Neural progenitor cell (in vitro differentiated cells): ENCODE results near the gene SHMT1. TPM values are rescaled to one million over a fixed set of nuclear protein-coding genes. Genes with fewer than 3 reads are reported as not detected.

ENCODE experiments used
- DNase-seq: peaks from one replicate; pipeline ENCODE4 v3.0.0-alpha.2; 2016; ENCODE audit warnings: low spot score
- H2AFZ ChIP-seq: fragments of 200-600 bp; sonication (generic); replicated peaks from 2 replicates; pipeline ENCODE4 v1.6.1; 2016; ENCODE audit warnings: antibody characterized with exemption
- H3F3A ChIP-seq: fragments of 200-600 bp; sonication (generic); 2 replicates; pipeline ENCODE4 v1.6.1; 2016; ENCODE audit warnings: antibody characterized with exemption, low read depth
- H3K27ac ChIP-seq: fragments of 200-600 bp; sonication (generic); 2 replicates; pipeline ENCODE4 v1.5.1; 2016; ENCODE audit warnings: mild to moderate bottlenecking
- H3K27me3 ChIP-seq: fragments of 200-600 bp; sonication (generic); 2 replicates; pipeline ENCODE4 v1.6.1; 2016; ENCODE audit warnings: mild to moderate bottlenecking, moderate library complexity
- H3K36me3 ChIP-seq: fragments of 200-600 bp; sonication (generic); 2 replicates; pipeline ENCODE4 v1.5.1; 2016
- H3K4me1 ChIP-seq: fragments of 200-600 bp; sonication (generic); 2 replicates; pipeline ENCODE4 v1.6.1; 2016; ENCODE audit warnings: mixed run types
- H3K4me2 ChIP-seq: fragments of 200-600 bp; sonication (generic); 2 replicates; pipeline ENCODE4 v1.6.1; 2016
- H3K4me3 ChIP-seq: fragments of 200-600 bp; sonication (generic); 2 replicates; pipeline ENCODE4 v1.5.1; 2016
- H3K79me2 ChIP-seq: fragments of 200-600 bp; sonication (generic); 2 replicates; pipeline ENCODE4 v1.6.1; 2016; ENCODE audit warnings: low read depth
- H3K9ac ChIP-seq: fragments of 200-600 bp; sonication (generic); 2 replicates; pipeline ENCODE4 v1.6.1; 2016
- H3K9me3 ChIP-seq: fragments of 200-600 bp; sonication (generic); 2 replicates; pipeline ENCODE4 v1.5.1; 2016; ENCODE audit warnings: low read depth
- H4K20me1 ChIP-seq: fragments of 200-600 bp; sonication (generic); 2 replicates; pipeline ENCODE4 v1.6.1; 2016; ENCODE audit warnings: low read depth
- H3K27ac Mint-ChIP-seq: 3 replicates; pipeline ENCODE4 v1.8.0; 2021; ENCODE audit warnings: mixed read lengths
- H3K27me3 Mint-ChIP-seq: 2 replicates; pipeline ENCODE4 v1.8.0; 2022; ENCODE audit warnings: low read depth, mild to moderate bottlenecking, inconsistent platforms, moderate library complexity, mixed read lengths; ENCODE audit not compliant: insufficient read depth
- H3K36me3 Mint-ChIP-seq: 3 replicates; pipeline ENCODE4 v1.8.0; 2021; ENCODE audit warnings: mixed read lengths
- H3K4me1 Mint-ChIP-seq: 3 replicates; pipeline ENCODE4 v1.8.0; 2021; ENCODE audit warnings: mixed read lengths
- H3K4me3 Mint-ChIP-seq: 3 replicates; pipeline ENCODE4 v1.8.0; 2021; ENCODE audit warnings: mild to moderate bottlenecking, moderate library complexity, mixed read lengths
- H3K9me3 Mint-ChIP-seq: 3 replicates; pipeline ENCODE4 v1.8.0; 2020; ENCODE audit warnings: mixed read lengths
- CTCF ChIP-seq: fragments of 200-600 bp; sonication (generic); IDR thresholded peaks from 2 replicates; pipeline ENCODE4 v1.5.1; 2017; ENCODE audit warnings: antibody characterized with exemption, mild to moderate bottlenecking
- EZH2 ChIP-seq: fragments of 200-600 bp; sonication (generic); IDR thresholded peaks from 2 replicates; pipeline ENCODE4 v1.6.1; 2017; ENCODE audit warnings: antibody characterized with exemption, mild to moderate bottlenecking, moderate library complexity
- EZH2phosphoT487 ChIP-seq: fragments of 200-600 bp; sonication (generic); IDR thresholded peaks from 2 replicates; pipeline ENCODE4 v1.6.1; 2017; ENCODE audit warnings: antibody characterized with exemption
- total RNA-seq: library from RNA; depleted of rRNA; stranded (reverse); fragments of >200 nt; gene quantifications from 2 replicates; pipeline ENCODE4 v1.2.3, GENCODE V29; 2015; ENCODE audit warnings: low replicate concordance

The SHMT1 gene
- total RNA-seq, 1 donor from 2014 or later, result 26.3 TPM

- Histone ChIP-seq H3K4me3 (no peak overlapping the region), H4K20me1 (no peaks in the 10 kb centered on the region), H3K27ac (no peak overlapping the region), H3K79me2 (no peaks in the 10 kb centered on the region), H3K4me2 (no peak overlapping the region), H2AFZ (no peak overlapping the region), H3K36me3 (peaks cover 4% of the 10 kb centered on the region), H3F3A (no peaks in the 10 kb centered on the region), H3K9me3 (no peaks in the 10 kb centered on the region), H3K27me3 (no peaks in the 10 kb centered on the region), H3K9ac (no peak overlapping the region), H3K4me1 (no peaks in the 10 kb centered on the region)
- no peak for TF ChIP-seq CTCF
- TF ChIP-seq EZH2, result no peak
- no peak for TF ChIP-seq EZH2phosphoT487
- no peak overlapping the region for H3K4me3 Mint-ChIP-seq
- peaks cover 2% of the 10 kb centered on the region for H3K27me3 Mint-ChIP-seq
- H3K27ac Mint-ChIP-seq, result no peak overlapping the region
- H3K4me1 Mint-ChIP-seq, result no peaks in the 10 kb centered on the region
- DNase-seq, result no peak
- peaks cover 36% of the 10 kb centered on the region for H3K36me3 Mint-ChIP-seq
- H3K9me3 Mint-ChIP-seq, result no peaks in the 10 kb centered on the region
Measured at GRCh38 chr17:18291718-18292540, 71.4 kb downstream of the SHMT1 start.

DNA sequence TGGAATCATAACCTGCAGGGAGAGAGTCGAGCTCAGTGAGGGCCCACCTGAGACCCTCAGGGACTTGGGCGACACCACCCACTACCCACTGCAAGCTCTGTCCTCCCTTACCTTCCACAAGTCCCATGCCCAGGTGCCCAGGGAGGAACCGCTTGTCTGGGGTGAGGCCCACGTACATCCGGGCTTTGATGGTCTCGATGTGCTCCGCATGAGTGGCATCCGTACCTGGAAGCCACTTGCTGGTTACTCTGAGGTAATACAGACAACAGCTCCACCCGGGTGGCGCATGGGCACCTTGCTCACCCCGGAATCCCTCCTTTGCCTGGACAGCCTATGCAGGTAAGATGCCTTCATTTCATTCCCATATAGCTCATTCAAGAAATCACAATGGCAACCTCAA is 78.1 kb downstream of the SHMT1 start:
- Histone ChIP-seq H3K79me2 (no peaks in the 10 kb centered on the region), H3K4me1 (no peaks in the 10 kb centered on the region), H2AFZ (no peak overlapping the region), H3K4me2 (no peak overlapping the region), H3K9ac (no peak overlapping the region), H3K27ac (no peak overlapping the region), H3K27me3 (no peaks in the 10 kb centered on the region), H3F3A (no peaks in the 10 kb centered on the region), H3K36me3 (peaks cover 10% of the 10 kb centered on the region), H4K20me1 (peaks cover 2% of the 10 kb centered on the region), H3K4me3 (no peak overlapping the region), H3K9me3 (no peaks in the 10 kb centered on the region)
- H3K4me3 Mint-ChIP-seq, result no peak overlapping the region
- H3K27ac Mint-ChIP-seq, result no peak overlapping the region
- no peak for DNase-seq
- no peaks in the 10 kb centered on the region for H3K9me3 Mint-ChIP-seq
- TF ChIP-seq EZH2 (no peak), CTCF (no peak), EZH2phosphoT487 (no peak)
- H3K27me3 Mint-ChIP-seq, result peaks cover 3% of the 10 kb centered on the region
- H3K36me3 Mint-ChIP-seq, result peaks cover 41% of the 10 kb centered on the region
- H3K4me1 Mint-ChIP-seq, result no peaks in the 10 kb centered on the region

- Mint-ChIP-seq H3K4me1 (no peaks in the 10 kb centered on the region), H3K36me3 (peaks cover 36% of the 10 kb centered on the region), H3K9me3 (no peaks in the 10 kb centered on the region), H3K27ac (no peak overlapping the region), H3K27me3 (peaks cover 2% of the 10 kb centered on the region), H3K4me3 (no peak overlapping the region)
- no peak overlapping the region for H3K4me2 ChIP-seq
- no peaks in the 10 kb centered on the region for H3K4me1 ChIP-seq
- no peaks in the 10 kb centered on the region for H3K9me3 ChIP-seq
- no peak overlapping the region for H3K4me3 ChIP-seq
- no peaks in the 10 kb centered on the region for H3F3A ChIP-seq
- peaks cover 4% of the 10 kb centered on the region for H4K20me1 ChIP-seq
- no peak overlapping the region for H3K27ac ChIP-seq
- peaks cover 6% of the 10 kb centered on the region for H3K36me3 ChIP-seq
- no peak for DNase-seq
- no peak overlapping the region for H2AFZ ChIP-seq
- H3K79me2 ChIP-seq, result no peaks in the 10 kb centered on the region
- TF ChIP-seq CTCF (no peak), EZH2 (no peak), EZH2phosphoT487 (no peak)
- H3K9ac ChIP-seq, result no peak overlapping the region
- no peaks in the 10 kb centered on the region for H3K27me3 ChIP-seq
Measured at GRCh38 chr17:18281788-18282187, 81.6 kb downstream of the SHMT1 start.
